Activated T-helper 1 cell treated with anti-CD3 and anti-CD28 coated beads, Interleukin-12 subunit alpha, Interleukin-12 subunit beta, Interleukin-2, Interleukin-4 antibody, amounts not matched to agents 30 ng/mL and 10 ng/mL and 1 ng/mL, durations not matched to agents 14 hours and 24 hours and 36 hours (primary cell): ENCODE results near the gene CDH16. TPM values are rescaled to one million over a fixed set of nuclear protein-coding genes. Genes with fewer than 3 reads are reported as not detected.

Experiments used
- total RNA-seq: library from RNA; stranded (reverse); gene quantifications from 2 replicates; pipeline ENCODE4 v1.2.3, GENCODE V29; 2022

The CDH16 gene
- total RNA-seq, 1 donor from 2014 or later = not detected

Other genes starting within 250 kb of the CDH16 start
- gene CMTM4, start 222.1 kb downstream of the CDH16 start, total RNA-seq = 3.3 and 3.9 TPM in 2 replicates
- 55.7 and 60.3 TPM in 2 replicates for gene DYNC1LI2, start 167.3 kb downstream of the CDH16 start, total RNA-seq
- gene TERB1, start 117.3 kb downstream of the CDH16 start, total RNA-seq = 0.29 TPM in 1 of 2 replicates, not detected in the other
- gene NAE1, start 87.9 kb downstream of the CDH16 start, total RNA-seq = 114 and 120 TPM in 2 replicates
- gene CA7, start 74.5 kb downstream of the CDH16 start, total RNA-seq = 0.13 and 0.39 TPM in 2 replicates
- 43.3 and 52.2 TPM in 2 replicates for gene PDP2, start 38.4 kb downstream of the CDH16 start, total RNA-seq
- gene RRAD, start 6.7 kb upstream of the CDH16 start, total RNA-seq = 0.83 and 0.93 TPM in 2 replicates
- gene CIAO2B, start 15.5 kb upstream of the CDH16 start, total RNA-seq = 162 and 164 TPM in 2 replicates
- gene CES2, start 16.6 kb upstream of the CDH16 start, total RNA-seq = 34.3 and 36.6 TPM in 2 replicates
- gene CES3, start 42.4 kb upstream of the CDH16 start, total RNA-seq = 5.6 and 7.3 TPM in 2 replicates
- 33.2 and 34.2 TPM in 2 replicates for gene CES4A, start 69.7 kb upstream of the CDH16 start, total RNA-seq
- gene CBFB, start 110.3 kb upstream of the CDH16 start, total RNA-seq = 171 and 175 TPM in 2 replicates
- gene PHAF1, start 191.1 kb upstream of the CDH16 start, total RNA-seq = 20.5 and 20.6 TPM in 2 replicates
- gene B3GNT9, start 232.1 kb upstream of the CDH16 start, total RNA-seq = 6.2 TPM in 2 replicates
- 29.0 TPM in 2 replicates for gene TRADD, start 241.0 kb upstream of the CDH16 start, total RNA-seq
- 19.3 and 22.4 TPM in 2 replicates for gene FBXL8, start 241.1 kb upstream of the CDH16 start, total RNA-seq
- 30.3 and 36.8 TPM in 2 replicates for gene HSF4, start 245.9 kb upstream of the CDH16 start, total RNA-seq